Mesenteric fat pad (tissue), 1 donor: ENCODE measurements around the gene ARHGAP20. TPM values are rescaled to one million over a fixed set of nuclear protein-coding genes. Genes with fewer than 3 reads are reported as not detected.
"Not testable (repeated sequence)": the region's sequence is repeated elsewhere in the genome, so short reads cannot be mapped to it uniquely, and the experiment has no call there.

Source experiments
- DNase-seq: peaks from one replicate; pipeline ENCODE4 v3.0.0-alpha.2; 2020; ENCODE audit warnings: low spot score
- total RNA-seq: library from RNA; stranded (reverse); fragmentation: NEBNext Ultra II Directional; extraction: Animal tissue kit (Norgen Biotek cat#: 25700); gene quantifications from one replicate; pipeline ENCODE4 v1.2.1, GENCODE V29; 2021
- donor health status: DM: yes; HTN: yes; CAD: no.

ARHGAP20 gene
- total RNA-seq, 1 donor from 2014 or later = 20.6 TPM

DNA sequence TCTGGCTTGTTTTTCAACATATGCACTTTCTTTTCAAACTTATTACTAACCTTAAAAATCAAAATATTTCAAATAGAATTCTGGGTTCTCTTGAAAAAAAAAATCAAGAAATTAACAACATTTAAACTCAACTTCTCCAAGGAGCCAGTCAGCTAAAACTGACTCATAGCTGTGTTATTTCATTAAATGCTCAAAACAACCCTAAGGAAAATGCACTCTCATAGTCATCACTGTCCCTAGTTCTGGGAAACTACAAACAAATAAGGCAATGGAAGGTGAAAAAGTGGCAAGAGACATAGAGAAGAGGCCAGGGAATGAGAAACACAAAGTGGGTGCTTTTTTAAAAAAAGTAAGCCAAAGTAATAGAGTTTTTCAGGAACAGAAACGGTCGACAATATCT lies 4.1 kb upstream of the ARHGAP20 start:
- DNase-seq = no peak

DNA sequence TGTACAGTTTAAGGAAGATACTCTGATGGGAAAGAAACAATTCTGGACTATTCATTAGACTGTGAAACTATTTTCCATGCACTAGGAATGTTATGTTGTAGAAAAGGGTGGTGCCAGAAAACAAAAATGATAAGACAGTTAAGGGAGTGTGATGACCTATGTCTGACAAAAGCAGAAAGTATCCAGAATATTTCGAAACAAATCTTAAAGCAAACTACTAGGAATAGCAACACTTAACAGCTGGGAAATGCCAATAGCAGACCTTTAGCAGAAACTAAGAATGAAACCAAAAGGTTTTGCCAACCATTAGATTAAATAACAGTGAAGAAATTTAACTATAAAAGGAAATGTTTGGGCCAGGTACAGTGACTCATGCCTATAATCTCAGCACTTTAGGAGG lies 3.3 kb upstream of the ARHGAP20 start:
- DNase-seq = no peak

DNA sequence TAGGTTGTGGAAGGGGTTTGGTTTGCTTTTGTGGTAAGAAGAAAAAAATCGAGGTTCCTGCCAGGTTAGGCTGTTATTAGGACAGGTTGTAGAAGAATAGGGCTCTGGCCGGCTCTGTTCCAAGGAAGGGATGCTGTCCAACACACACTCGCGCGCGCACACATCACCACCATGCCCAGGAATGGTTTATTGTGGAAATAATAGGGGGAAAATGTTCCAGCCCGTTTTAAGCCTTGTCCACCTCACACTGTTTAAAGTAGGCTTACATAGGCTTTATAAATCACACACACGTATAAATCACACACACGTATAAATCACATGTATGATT lies 1.2 kb upstream of the ARHGAP20 start:
- DNase-seq = no peak

DNA sequence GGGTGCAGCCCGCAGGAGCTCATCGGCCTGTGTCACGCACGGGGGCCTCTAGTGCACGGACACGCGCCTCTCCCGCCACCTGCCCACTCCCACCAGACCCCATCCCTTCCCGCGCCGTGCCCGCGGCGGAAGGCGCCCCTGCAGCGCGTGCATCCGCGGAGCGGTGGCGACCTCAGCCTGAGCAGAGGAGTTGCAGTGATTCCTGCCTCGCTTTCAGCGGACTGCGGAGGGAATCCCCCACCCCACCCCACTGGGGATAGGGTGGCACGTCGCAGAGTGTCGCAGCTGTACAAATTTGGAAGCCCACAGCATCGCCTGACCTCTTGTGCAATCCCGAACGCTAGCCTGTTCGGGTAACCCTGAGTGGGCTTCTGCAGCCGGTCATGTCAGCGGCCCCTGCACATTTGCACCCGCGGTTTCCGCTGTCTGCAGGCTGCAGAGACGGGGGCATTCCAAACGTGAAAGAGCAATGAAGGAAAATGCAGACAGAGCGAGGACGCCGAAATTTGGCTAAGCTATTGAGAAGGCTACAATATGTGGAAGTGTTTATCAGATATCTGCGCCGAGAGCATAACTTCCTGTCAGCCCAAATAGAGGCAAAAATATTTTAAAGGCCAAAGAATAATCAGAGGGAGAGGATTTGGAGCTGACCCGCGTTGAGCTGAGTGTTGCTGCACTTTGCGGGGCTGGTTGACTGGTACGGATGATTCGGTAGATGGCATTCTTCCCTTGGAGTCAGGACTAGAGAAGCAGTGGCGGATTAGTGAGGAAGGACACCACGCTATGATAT lies 617 bp upstream of the ARHGAP20 start:
- DNase-seq = peak; percentile 76

DNA sequence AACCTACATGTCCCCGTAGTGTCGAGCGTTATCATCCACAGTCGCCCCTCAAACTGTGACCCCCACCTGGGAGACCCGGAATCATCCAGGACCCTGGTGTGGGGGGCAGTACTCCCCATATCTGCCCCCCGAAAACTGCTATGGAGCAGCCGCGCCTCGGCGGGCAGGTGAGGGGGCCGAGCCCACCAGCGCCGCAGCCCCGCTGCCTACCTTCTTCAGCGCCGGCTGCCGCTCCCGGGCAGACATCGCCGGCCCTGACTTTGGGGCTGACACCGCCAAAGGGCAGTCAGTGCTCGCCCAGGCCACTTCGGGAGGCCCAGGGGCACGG lies 825 bp downstream of the ARHGAP20 start:
- DNase-seq = peak; percentile 79

DNA sequence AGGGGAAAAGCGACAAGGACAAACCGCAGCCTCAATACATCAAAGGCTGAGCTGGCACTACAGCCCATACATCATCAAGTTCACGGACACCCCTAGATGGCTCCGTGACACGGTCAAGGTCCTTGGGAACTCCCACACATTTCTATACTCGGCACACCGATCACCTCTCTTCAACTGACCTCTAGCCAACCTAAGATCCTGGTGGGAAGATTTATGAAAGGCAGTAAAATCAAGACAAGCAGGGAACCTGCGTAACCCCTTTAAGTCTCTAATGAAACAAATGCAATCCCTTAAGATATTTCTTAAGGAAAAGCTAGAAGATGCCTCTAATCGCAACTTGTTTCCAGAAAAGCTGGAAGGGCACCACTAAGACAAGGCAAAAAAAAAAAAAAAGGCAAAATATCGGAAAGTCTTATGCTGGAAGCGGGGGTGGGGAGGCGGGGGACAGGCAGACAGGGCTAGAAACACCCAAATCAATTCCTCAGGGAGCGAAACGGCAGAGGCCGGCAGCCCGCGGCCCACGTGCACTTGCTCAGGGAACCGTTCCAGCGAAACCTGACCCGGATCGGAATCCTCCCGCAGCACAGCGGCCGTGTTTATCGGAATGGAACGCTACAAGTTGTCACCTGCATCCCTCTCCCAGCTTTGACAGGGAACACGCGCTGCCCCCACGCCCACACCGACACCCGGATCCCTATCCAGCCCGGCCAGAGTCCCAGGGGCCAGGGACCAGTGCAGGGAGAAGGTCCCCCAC lies 1.4 kb downstream of the ARHGAP20 start:
- peak; percentile 90 for DNase-seq

DNA sequence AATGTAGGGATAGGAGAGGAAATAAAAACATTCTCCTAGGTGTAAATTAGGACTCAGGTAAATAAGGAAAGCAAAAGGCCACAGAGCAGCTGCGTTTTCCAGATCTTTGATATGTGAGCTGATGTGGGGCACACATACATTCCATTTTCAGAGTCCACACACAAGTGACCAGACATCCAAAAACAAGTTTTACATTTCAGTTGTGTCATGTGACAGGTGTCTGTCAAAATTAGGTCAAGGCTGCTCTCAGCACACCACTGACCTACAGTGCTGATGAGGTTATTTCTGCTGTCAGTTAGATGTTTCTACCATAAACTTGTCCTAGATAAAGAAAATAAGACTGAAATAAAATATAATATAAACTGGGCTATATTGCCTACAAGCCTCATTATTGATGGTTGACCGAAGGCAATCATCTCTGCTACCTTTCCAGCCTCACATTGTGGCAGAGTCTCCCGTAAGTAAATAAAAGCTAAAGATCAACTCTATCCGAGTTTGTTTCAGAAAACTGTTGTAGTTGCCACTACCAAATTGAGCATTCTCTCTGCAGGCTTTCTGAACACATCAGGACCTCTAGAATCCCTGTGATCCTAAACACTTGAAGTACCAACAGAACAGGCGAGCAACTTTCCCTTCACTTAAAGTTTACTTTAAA lies 7.9 kb downstream of the ARHGAP20 start:
- no peak for DNase-seq

DNA sequence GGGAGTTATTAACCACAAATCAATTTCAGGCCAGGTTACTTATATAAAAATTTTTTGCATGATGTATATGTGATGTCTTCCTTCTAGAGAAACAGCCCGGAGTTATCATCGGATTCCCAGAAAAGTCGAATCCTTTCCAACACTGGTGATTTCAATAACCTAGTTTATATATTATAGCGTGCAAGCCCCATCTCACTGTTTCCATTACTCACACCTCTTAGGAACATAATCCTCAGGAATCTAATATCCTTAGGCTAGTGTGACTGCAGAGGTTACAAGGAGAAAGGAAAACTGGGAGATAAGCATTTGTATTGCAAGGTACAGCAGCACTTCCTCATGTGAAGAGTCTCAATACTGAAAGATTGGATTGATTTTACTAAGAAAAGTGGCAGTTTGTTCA lies 20.3 kb downstream of the ARHGAP20 start:
- no peak for DNase-seq

DNA sequence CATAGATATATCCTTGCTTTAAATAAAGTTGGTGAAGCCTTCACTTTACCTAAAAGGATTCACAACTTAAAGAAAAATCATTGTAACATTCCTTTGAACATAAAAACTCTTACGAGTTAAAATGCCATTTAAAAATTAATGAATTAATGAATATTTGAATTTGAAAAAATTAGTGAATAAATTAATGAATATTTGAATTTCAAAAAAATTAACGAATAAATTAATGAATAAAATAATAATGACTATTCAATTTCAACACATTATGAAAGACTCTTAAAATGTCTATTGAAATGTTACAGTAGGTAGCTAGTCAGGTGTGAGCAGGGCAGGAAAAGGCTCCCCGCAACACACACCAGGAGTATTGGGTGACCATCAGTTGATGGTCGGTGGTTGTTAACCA lies 22.9 kb downstream of the ARHGAP20 start:
- no peak for DNase-seq

DNA sequence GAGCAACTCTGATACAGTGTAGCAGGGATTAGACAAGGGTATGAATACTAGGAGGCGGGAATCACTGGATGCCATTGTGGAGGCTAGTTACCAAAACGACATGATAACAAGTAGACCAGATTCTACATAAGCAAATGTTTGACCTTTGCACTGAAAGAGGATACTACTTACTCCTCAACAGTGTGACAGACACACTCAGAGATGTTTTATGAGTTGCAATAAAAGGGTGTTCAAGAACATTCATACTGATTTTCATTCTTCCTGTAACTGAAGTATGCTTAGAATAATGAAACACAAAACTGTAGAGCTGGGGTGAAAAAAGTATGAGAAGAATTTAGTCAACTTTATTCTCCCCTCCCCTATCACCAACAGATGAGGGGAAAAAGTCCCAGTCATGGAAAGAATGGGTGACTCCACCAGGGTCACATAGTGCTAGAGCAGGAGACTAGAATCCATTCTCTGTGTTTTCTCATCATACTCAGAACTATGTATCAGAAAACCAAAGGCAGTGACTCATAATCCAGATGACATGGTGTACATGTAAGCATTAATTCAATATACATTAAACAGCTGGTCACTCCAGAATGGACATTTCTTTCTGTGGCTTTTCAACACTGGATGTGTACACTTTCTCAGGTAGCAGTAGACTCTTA lies 32.8 kb downstream of the ARHGAP20 start:
- DNase-seq = no peak

DNA sequence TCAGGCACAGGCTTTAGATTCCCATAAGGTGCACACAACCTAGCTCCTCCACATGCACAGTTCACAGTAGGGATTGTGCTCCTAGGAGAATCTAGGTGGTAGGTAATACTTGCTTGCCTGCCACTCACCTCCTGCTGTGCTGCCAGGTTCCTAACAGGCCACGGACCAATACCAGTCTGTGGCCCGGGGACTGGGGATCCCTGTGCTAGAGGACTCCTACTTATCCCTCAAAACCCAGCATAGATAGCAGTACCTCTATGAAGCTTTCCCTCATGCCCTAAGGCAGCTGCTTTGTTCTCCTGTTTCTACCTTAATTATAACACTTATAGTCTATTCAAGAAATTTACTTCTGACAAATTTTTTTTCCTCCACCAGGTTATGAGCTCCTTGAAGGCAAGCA lies 36.7 kb downstream of the ARHGAP20 start:
- DNase-seq = no peak

DNA sequence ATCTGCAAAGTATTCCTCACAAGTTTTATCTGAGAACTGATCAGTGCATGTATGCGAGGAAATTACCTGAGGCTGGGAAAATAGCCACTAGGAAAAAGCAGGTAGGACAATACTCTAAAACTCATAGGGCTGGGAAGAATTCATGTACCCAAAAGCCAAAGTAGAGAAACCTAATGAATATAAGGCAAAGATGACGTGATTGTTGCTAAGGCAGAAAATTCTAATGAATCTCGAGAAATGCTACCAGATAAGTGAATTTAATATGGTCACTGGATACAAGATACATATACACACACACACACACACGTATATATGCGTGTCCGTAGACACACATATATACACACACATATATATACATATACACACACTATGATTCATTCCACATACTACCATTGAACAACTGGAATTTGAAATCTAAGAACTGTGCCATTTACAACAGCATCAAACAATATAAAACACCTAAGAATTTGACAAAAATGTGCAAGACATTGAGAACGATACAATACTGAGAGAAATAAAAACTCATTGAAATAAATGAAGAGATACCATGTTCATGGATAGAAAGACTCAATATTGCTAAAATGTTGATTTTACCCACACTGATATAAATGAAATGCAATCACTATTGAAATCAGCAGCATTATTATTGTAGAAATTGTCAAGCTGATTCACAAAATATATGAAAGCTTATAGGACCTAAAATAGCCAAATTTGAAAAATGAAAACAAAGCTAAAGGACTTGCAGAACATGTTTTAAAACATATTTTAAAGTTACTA lies 46.4 kb downstream of the ARHGAP20 start:
- no peak for DNase-seq

DNA sequence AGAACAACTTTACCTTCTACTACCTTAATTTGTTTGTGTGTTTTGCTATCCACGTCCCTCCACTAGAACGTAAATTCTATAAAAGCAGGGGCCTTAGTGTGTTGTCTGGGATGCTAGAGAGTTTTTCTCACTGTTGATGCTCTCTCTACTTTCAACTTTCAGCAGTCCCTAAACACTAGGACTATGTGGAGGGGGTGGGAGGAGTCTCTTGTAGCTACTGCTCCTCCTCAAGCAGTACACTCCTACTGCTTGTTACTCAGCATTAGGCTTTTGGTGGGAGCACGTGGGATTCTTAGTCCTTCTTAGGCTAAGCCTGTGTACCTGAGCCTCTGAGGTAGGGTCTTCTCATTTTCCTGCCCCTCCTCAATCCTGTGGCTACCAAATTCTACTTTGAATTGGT lies 56.3 kb downstream of the ARHGAP20 start:
- DNase-seq = no peak

DNA sequence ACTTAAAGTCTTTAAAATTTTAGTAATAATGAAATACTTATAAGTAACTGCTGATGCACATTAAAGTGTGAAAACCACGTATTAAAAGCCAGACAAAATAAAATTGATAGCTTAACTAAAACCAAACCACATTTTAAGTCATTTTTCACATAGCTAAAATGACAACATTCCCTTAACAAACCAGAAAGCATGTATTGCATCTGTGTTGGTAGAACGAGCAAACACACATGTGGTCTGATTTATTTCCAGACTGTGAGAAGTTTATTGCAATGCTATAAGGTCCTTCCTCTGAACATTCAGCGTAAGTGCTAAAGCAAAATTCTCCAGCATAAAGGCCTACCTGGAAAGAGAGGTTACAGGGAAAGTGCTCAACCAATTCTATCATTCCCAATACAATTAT lies 57.8 kb downstream of the ARHGAP20 start:
- DNase-seq = no peak

DNA sequence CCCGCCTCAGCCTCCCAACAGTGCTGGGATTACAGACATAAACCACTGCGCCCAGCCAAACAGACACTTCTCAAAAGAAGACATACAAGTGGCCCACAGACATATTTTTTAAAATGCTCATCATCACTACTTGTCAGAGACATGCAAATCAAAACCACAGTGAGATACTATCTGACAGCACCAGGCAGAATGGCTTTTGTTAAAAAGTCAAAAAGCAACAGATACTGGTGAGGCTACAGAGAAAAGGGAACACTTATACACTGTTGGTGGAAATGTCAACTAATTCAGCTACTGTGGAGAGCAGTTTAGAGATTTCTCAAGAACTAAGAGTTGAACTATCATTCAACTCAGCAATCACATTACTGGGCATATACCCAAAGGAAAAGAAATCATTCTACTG lies 67.0 kb downstream of the ARHGAP20 start:
- no peak for DNase-seq

DNA sequence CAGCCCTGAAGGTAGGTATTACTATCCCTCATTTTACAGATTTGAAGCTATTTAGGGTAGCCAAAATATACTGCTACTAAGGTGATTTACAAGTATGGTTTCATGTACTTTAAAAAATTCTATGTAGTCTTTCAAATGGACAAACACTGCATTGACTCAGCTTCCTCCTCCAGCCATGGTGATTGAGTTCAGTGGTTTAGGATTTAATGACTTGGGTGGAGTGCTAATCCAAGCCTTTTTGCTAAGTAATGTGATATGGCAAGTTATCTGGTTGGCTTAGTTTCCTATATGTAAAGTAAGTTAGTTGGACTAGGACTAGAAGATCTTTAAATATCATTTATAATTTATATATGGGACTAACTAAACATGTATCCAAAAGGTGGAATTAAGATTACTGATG lies 77.9 kb downstream of the ARHGAP20 start:
- no peak for DNase-seq

DNA sequence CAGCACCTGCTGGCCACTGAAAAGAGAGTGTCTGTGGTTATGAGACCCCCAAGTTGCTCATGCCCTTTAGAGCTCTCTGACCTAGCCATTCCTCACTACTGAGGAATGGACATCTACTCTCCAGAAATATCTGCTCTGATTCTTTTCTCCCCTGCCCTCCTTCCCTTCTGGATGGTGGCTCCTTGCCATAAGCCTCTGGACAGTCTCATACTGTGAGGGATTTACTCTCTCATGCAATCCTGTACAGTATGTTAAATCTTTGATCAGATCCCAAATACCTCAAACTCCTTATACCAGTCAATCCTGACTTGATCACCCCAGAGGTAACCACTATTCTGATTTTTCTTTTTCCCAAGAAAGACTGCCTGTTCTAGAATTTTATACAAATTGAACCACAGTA lies 80.7 kb downstream of the ARHGAP20 start:
- DNase-seq = no peak

DNA sequence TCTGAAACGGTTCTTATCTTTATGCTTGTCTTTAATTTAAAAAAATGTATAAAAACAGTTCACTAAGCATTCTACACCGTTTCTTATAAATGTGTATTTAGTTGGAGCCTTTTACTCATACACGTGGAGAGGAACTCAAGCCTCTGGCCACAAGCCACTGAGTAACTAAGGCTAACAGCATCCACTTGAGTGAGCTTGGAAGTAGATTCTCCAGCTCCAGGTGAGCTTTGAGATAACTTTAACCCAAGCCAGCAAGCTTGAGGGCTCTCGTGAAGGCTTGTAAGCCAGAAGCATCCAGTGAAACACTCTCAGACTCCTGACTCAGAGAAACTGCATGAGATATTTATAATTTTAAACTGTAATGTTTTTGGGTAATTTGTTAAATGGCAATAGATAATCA lies 82.6 kb downstream of the ARHGAP20 start:
- DNase-seq = no peak

DNA sequence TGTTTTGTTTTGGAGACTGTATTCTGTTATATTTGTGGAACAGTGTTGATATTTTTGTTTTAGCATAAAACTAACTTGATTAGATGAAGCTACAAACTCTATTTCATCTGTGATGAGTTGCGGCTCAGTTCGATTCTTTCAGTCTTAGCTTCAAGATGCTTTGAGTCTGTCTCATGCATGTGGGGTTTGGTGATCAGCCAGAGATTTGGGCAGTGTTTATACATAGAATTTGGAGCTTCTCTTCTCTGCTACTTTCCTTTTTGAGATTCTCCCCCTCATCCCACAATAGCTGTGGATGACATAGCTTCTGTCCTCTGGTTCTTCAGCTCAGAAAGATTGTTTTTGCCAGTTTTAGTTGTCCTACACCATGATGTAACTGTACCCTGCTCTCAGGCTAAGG lies 90.4 kb downstream of the ARHGAP20 start:
- no peak for DNase-seq

DNA sequence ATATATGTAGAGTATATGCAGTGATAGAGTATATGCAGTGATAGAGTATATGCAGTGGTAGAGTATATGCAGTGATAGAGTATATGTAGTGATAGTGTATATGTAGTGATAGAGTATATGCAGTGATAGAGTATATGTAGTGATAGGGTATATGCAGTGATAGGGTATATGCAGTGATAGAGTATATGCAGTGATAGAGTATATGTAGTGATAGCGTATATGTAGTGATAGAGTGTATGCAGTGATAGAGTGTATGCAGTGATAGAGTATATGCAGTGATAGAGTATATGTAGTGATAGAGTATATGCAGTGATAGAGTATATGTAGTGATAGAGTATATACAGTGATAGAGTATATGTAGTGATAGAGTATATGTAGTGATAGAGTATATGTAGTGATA lies 92.9 kb downstream of the ARHGAP20 start:
- DNase-seq = not testable (repeated sequence)

DNA sequence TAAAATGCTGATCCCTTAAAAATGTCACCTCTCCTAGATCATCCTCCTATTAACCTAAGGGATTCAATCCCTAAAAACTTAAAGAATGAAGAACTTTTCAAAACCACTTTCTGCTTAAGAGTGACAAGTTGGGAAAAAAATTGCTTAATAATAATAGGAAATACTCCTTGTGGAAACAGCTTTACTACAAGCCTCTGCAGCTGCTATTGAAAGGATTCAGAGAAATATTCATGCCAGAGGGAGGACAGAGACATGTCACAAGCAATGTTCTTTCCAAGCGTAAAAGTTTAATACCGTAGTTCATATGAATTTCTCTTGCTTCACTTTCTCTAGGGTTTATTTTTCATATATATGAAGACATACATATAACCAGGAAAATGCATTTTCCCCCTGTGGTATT lies 98.2 kb downstream of the ARHGAP20 start:
- no peak for DNase-seq
